H1 (cell line): ENCODE results near the gene MLLT11. TPM values are rescaled to one million over a fixed set of nuclear protein-coding genes. Genes with fewer than 3 reads are reported as not detected.

Experiments used
- CTCF ChIA-PET: fragments of 300-600 bp; sonication (Branson Sonifier 250); formaldehyde crosslinking; loops from one replicate; lab custom pipeline; 2021; ENCODE audit not compliant: partially characterized antibody; lab: Charles Lee
- POLR2A ChIA-PET: fragments of 300-600 bp; sonication (Branson Sonifier 250); formaldehyde crosslinking; loops from one replicate; lab custom pipeline; 2021; ENCODE audit warnings: inconsistent platforms; ENCODE audit not compliant: partially characterized antibody; lab: Charles Lee
- DNase-seq, 2 experiments: peaks; one replicate each; pipeline versions ENCODE4 v3.0.0 to v3.0.0-alpha.2; 2010 to 2022; ENCODE audit warnings: low spot score in 2 of 2, low read depth in 1 of 2, mixed read lengths in 1 of 2
- FAIRE-seq: peaks from 2 replicates; lab custom pipeline; 2011; peaks lifted over from hg19 to GRCh38; lab: Jason Lieb, UNC
- H2AFZ ChIP-seq: 2 replicates; pipeline ENCODE4 v1.8.1; 2012; ENCODE audit warnings: low read length, inconsistent platforms
- H2AK5ac ChIP-seq: 2 replicates; pipeline ENCODE4 v1.6.1; 2013; ENCODE audit warnings: low read depth, low read length
- H2BK120ac ChIP-seq: replicated peaks from 2 replicates; pipeline ENCODE3; 2013; ENCODE audit warnings: low read depth, low read length, inconsistent platforms
- H2BK12ac ChIP-seq: 2 replicates; pipeline ENCODE4 v1.6.1; 2013; ENCODE audit warnings: low read depth, low read length
- H2BK15ac ChIP-seq: 2 replicates; pipeline ENCODE4 v1.6.1; 2013; ENCODE audit warnings: low read length
- H2BK20ac ChIP-seq: 2 replicates; pipeline ENCODE4 v1.6.1; 2013; ENCODE audit warnings: low read length
- H2BK5ac ChIP-seq: 2 replicates; pipeline ENCODE4 v1.6.1; 2013; ENCODE audit warnings: low read depth, low read length
- H3K14ac ChIP-seq: 2 replicates; pipeline ENCODE4 v1.6.1; 2013; ENCODE audit warnings: inconsistent platforms; ENCODE audit not compliant: insufficient read length
- H3K18ac ChIP-seq: 2 replicates; pipeline ENCODE4 v1.6.1; 2013; ENCODE audit warnings: low read length; ENCODE audit errors: extremely low read depth
- H3K23ac ChIP-seq: 2 replicates; pipeline ENCODE4 v1.6.1; 2013; ENCODE audit warnings: inconsistent platforms; ENCODE audit not compliant: insufficient read length
- H3K23me2 ChIP-seq: 2 replicates; pipeline ENCODE4 v1.6.1; 2013; ENCODE audit warnings: low read depth, low read length
- H3K27ac ChIP-seq: 2 replicates; pipeline ENCODE4 v1.6.1; 2011; ENCODE audit warnings: low read depth, low read length, inconsistent platforms
- H3K27me3 ChIP-seq, 4 experiments: replicated peaks in 1 of 4; 1 replicate in 1 of 4; 2 replicates in 3 of 4; pipeline versions ENCODE4 v1.6.1 to v1.8.1; 2011 to 2013; ENCODE audit warnings: low read length in 3 of 4, mild to moderate bottlenecking in 3 of 4, inconsistent platforms in 2 of 4, mixed read lengths in 2 of 4, moderate library complexity in 1 of 4; ENCODE audit not compliant: control insufficient read depth in 3 of 4, insufficient read depth in 3 of 4; ENCODE audit errors: extremely low read depth in 1 of 4
- H3K36me3 ChIP-seq, 4 experiments: 2 replicates each; pipeline versions ENCODE4 v1.6.1 to v1.8.1; 2011 to 2013; ENCODE audit warnings: mild to moderate bottlenecking in 4 of 4, low read length in 3 of 4, moderate library complexity in 2 of 4, control low read depth in 1 of 4, inconsistent platforms in 1 of 4; ENCODE audit not compliant: insufficient read depth in 4 of 4, control insufficient read depth in 2 of 4
- H3K4ac ChIP-seq: replicated peaks from 2 replicates; pipeline ENCODE3; 2013; ENCODE audit warnings: low read length, low read depth, mixed read lengths, inconsistent platforms; ENCODE audit not compliant: insufficient read length
- H3K4me1 ChIP-seq, 4 experiments: replicated peaks in 1 of 4; 1 replicate in 1 of 4; 2 replicates in 3 of 4; pipeline versions ENCODE4 v1.6.1 to v1.8.1; 2011 to 2013; ENCODE audit warnings: low read length in 3 of 4, inconsistent platforms in 2 of 4, mixed read lengths in 1 of 4; ENCODE audit not compliant: insufficient read depth in 4 of 4, control insufficient read depth in 3 of 4
- H3K4me2 ChIP-seq, 2 experiments: 2 replicates each; pipeline versions ENCODE4 v1.6.1 to v1.8.1; 2011 to 2013; ENCODE audit warnings: low read depth in 2 of 2, low read length in 2 of 2, control low read depth in 1 of 2, inconsistent platforms in 1 of 2, mild to moderate bottlenecking in 1 of 2; ENCODE audit not compliant: insufficient read depth in 1 of 2
- H3K4me3 ChIP-seq, 4 experiments: fragments of 200-600, 300-600 bp in 1 of 4; sonication (generic), shearing (Covaris generic), sonication (Bioruptor Twin) in 1 of 4; 2 replicates each; pipeline versions ENCODE4 v1.5.1 to v1.8.1; 2011 to 2016; ENCODE audit warnings: low read length in 4 of 4, low read depth in 3 of 4, control low read depth in 2 of 4, inconsistent platforms in 2 of 4, mild to moderate bottlenecking in 2 of 4, mixed read lengths in 1 of 4, moderate library complexity in 1 of 4; ENCODE audit not compliant: insufficient read depth in 2 of 4; ENCODE audit errors: extremely low read depth in 1 of 4
- H3K56ac ChIP-seq: replicated peaks from 2 replicates; pipeline ENCODE3; 2013; ENCODE audit warnings: low read depth, mild to moderate bottlenecking, mixed read lengths, low read length, inconsistent platforms; ENCODE audit not compliant: insufficient read length
- H3K79me1 ChIP-seq: 2 replicates; pipeline ENCODE4 v1.6.1; 2013; ENCODE audit warnings: low read depth, low read length, control low read depth
- H3K79me2 ChIP-seq, 2 experiments: 2 replicates each; pipeline versions ENCODE4 v1.6.1 to v1.8.1; 2012 to 2013; ENCODE audit warnings: low read length in 2 of 2, mild to moderate bottlenecking in 2 of 2, inconsistent platforms in 1 of 2; ENCODE audit not compliant: insufficient read depth in 2 of 2, control insufficient read depth in 1 of 2
- H3K9ac ChIP-seq, 4 experiments: replicated peaks in 1 of 4; 1 replicate in 1 of 4; 2 replicates in 3 of 4; pipeline versions ENCODE4 v1.6.1 to v1.8.1; 2011 to 2013; ENCODE audit warnings: low read depth in 3 of 4, low read length in 3 of 4, control low read depth in 2 of 4, mild to moderate bottlenecking in 2 of 4, moderate library complexity in 2 of 4, inconsistent platforms in 1 of 4; ENCODE audit errors: extremely low read depth in 1 of 4
- H3K9me3 ChIP-seq, 2 experiments: 2 replicates each; pipeline versions ENCODE4 v1.6.1 to v1.8.1; 2012 to 2013; ENCODE audit warnings: mild to moderate bottlenecking in 2 of 2, moderate library complexity in 2 of 2, control low read depth in 1 of 2, inconsistent platforms in 1 of 2, low read depth in 1 of 2, low read length in 1 of 2, mixed read lengths in 1 of 2; ENCODE audit not compliant: insufficient read depth in 2 of 2
- H4K20me1 ChIP-seq, 2 experiments: replicated peaks in 1 of 2; 2 replicates each; pipeline versions ENCODE3 to v1.8.1; 2011 to 2013; ENCODE audit warnings: inconsistent platforms in 2 of 2, low read length in 2 of 2, mild to moderate bottlenecking in 1 of 2; ENCODE audit not compliant: insufficient read depth in 2 of 2, control insufficient read depth in 1 of 2
- H4K5ac ChIP-seq: 2 replicates; pipeline ENCODE4 v1.6.1; 2013; ENCODE audit warnings: low read length, low read depth, mixed read lengths, inconsistent platforms; ENCODE audit not compliant: insufficient read length
- H4K8ac ChIP-seq: 2 replicates; pipeline ENCODE4 v1.8.0; 2013; ENCODE audit warnings: mild to moderate bottlenecking, moderate library complexity, low read length, inconsistent platforms; ENCODE audit not compliant: insufficient read depth; ENCODE audit errors: extremely low read depth
- H4K91ac ChIP-seq: replicated peaks from 2 replicates; pipeline ENCODE3; 2013; ENCODE audit warnings: low read length, mixed read lengths, inconsistent platforms; ENCODE audit not compliant: insufficient read length
- BCL11A ChIP-seq, 2 experiments: IDR thresholded peaks; one replicate each; pipeline ENCODE4 v1.6.1; 2011; ENCODE audit warnings: low read depth in 2 of 2, low read length in 2 of 2, mild to moderate bottlenecking in 2 of 2
- CREB1 ChIP-seq: IDR thresholded peaks from 2 replicates; pipeline ENCODE4 v1.6.1; 2012; ENCODE audit warnings: inconsistent platforms
- POLR2A ChIP-seq, 2 experiments: IDR thresholded peaks; 1 replicate in 1 of 2; 2 replicates in 1 of 2; pipeline ENCODE4 v1.6.1; 2011; ENCODE audit warnings: low read depth in 2 of 2, low read length in 2 of 2, mild to moderate bottlenecking in 2 of 2; ENCODE audit errors: control extremely low read depth in 1 of 2
- SIRT6 ChIP-seq: IDR thresholded peaks from one replicate; pipeline ENCODE4 v1.7.1; 2012; ENCODE audit warnings: low read length, inconsistent platforms
- SP1 ChIP-seq: IDR thresholded peaks from 2 replicates; pipeline ENCODE4 v1.6.1; 2011; ENCODE audit warnings: low read depth, low read length
- SUZ12 ChIP-seq: fragments of 200-600 bp; sonication (generic); IDR thresholded peaks from 2 replicates; pipeline ENCODE4 v1.6.1; 2012; ENCODE audit warnings: mild to moderate bottlenecking, inconsistent platforms, low read length, moderate library complexity, mixed read lengths
- TAF7 ChIP-seq: optimal IDR thresholded peaks from 2 replicates; pipeline ENCODE3; 2011; ENCODE audit warnings: low read depth, mild to moderate bottlenecking, inconsistent platforms, low read length, moderate library complexity, borderline replicate concordance
- WGBS, 2 experiments: shearing (Covaris generic) in 1 of 2; methylation state at CpG; one replicate each; pipeline versions ENCODE4 v1.1.6 to v1.1.7; 2013 to 2015; ENCODE audit warnings: low lambda C conversion rate in 2 of 2, mixed read lengths in 2 of 2, inconsistent platforms in 1 of 2, low coverage in 1 of 2, missing lambda C conversion rate in 1 of 2; ENCODE audit not compliant: insufficient replicate concordance in 2 of 2, insufficient coverage in 1 of 2, insufficient read length in 1 of 2; ENCODE audit errors: extremely low coverage in 1 of 2, missing lambda C conversion rate in 1 of 2; 5-methylcytosine and 5-hydroxymethylcytosine counted together
- polyA plus RNA-seq, 7 experiments: library from polyadenylated mRNA; depleted of rRNA in 3 of 7; stranded (reverse) in 5 of 7; unstranded in 2 of 7; fragments of >200 nt in 5 of 7; fragments of 200-250 nt in 2 of 7; gene quantifications; 1 replicate in 5 of 7; 2 replicates in 1 of 7; 4 replicates in 1 of 7; pipeline versions ENCODE4 v1.2.1 to v1.2.3, GENCODE V29; 2011 to 2013; ENCODE audit warnings: missing spikeins in 2 of 7, mixed read lengths in 2 of 7
- total RNA-seq: library from RNA; stranded (reverse); fragmentation: NEBNext Ultra II Directional; extraction: Animal tissue kit (Norgen Biotek cat#: 25700); gene quantifications from 2 replicates; pipeline ENCODE4 v1.2.1, GENCODE V29; 2021

Gene MLLT11
- total and polyA plus RNA-seq, 2 of the 8 experiments (the other 6 are each of a cell fraction or from before 2014, with no cell fraction given), result 13.7 to 18.1 TPM

DNA sequence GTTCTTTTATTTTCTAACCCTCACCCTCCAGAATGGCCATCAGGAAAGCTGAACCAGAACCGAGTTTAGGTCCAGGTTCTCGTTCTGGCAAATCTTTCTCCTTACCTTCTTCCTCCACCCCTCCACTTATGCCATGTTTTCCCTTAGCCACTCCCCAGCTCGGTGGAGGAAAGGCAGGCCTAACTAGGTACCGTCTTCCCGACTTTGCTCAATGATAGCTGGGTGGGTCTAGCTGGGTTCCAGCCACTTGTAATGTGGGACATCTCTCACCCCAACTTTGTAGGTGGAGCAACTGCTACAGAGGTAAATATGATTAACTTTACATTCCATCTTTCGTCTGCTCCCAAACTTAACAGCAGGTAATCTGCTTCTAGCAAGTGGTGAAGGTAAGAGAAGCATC, 23.2 kb upstream of the MLLT11 start:
- H3K4ac ChIP-seq, result no peak overlapping the region
- no peak overlapping the region for H3K23ac ChIP-seq
- H3K79me1 ChIP-seq, result no peaks in the 10 kb centered on the region
- peaks cover 0 to 3% (median 0%) of the 10 kb centered on the region in 4 experiments; a peak in 3 of 7 replicates for H3K4me1 ChIP-seq
- H3K23me2 ChIP-seq, result no peaks in the 10 kb centered on the region
- no peaks in the 10 kb centered on the region for H3K9me3 ChIP-seq
- no peaks in the 10 kb centered on the region for H4K20me1 ChIP-seq
- H3K14ac ChIP-seq, result no peak overlapping the region
- H2BK12ac ChIP-seq, result no peak overlapping the region
- ChIA-PET POLR2A (interaction anchor here (0.8 to 6.4 kb wide), 3 partner anchors 11 to 461 kb away, joined by 4 to 58 read pairs (median 5); partner anchors contain the start of gene C1orf56), CTCF (interaction anchor here (0.6 to 2.3 kb wide), 6 partner anchors 11 to 723 kb away, joined by 3 to 7 read pairs (median 4); no protein-coding TSS in a partner anchor)
- TF ChIP-seq TAF7 (no peak), BCL11A (IDR thresholded peaks at IDR 0.05; ENCODE audit: low read depth in 2 of 2, low read length in 2 of 2) (no peak), SUZ12 (no peak), CREB1 (no peak), SP1 (no peak), POLR2A (IDR thresholded peaks at IDR 0.05; ENCODE audit: control extremely low read depth in 1 of 2, low read depth in 2 of 2, low read length in 2 of 2) (no peak), SIRT6 (no peak)
- H3K56ac ChIP-seq, result no peak overlapping the region
- no peaks in the 10 kb centered on the region for H3K79me2 ChIP-seq
- no peak overlapping the region for H2BK5ac ChIP-seq
- H4K8ac ChIP-seq, result no peak overlapping the region
- WGBS, 2 experiments, result 85% methylated on average over 6 of the region's 6 CpGs; no CpG with 5 or more reads in 1 of the 2 experiments
- H3K4me3 ChIP-seq, result peak overlapping the region in 1 of 4 experiments; percentile 41; a peak in 2 of 8 replicates
- H3K27me3 ChIP-seq, result no peaks in the 10 kb centered on the region
- peak overlapping the region in 1 of 2 experiments; percentile 20; a peak in 1 of 4 replicates for H3K4me2 ChIP-seq
- H3K9ac ChIP-seq, result no peak overlapping the region
- no peak overlapping the region for H3K18ac ChIP-seq
- H2BK20ac ChIP-seq, result no peak overlapping the region; the same call in 1 of the 2 replicates
- H2AFZ ChIP-seq, result no peak overlapping the region
- H3K27ac ChIP-seq, result no peak overlapping the region
- no peak for DNase-seq
- FAIRE-seq, result no peak
- no peak overlapping the region for H4K5ac ChIP-seq
- no peak overlapping the region for H2BK120ac ChIP-seq
- no peak overlapping the region for H2AK5ac ChIP-seq
- H2BK15ac ChIP-seq, result no peak overlapping the region
- H4K91ac ChIP-seq, result no peak overlapping the region
- H3K36me3 ChIP-seq, result peaks cover 0 to 12% (median 6%) of the 10 kb centered on the region in 4 experiments; a peak in 4 of 8 replicates
